T1000 (cell line): ENCODE measurements around the gene CD200R1.

Experiments
- DNase-seq: peaks from one replicate; lab custom pipeline; 2025; ENCODE audit warnings: mixed read lengths; lab: John Stamatoyannopoulos, UW

CD200R1 gene

GRCh38 chr3:112974894-112975293, at the start of gene CD200R1:
TSS of gene CD200R1 (minus strand) at chr3:112975103. CDS start at chr3:112974857, 246 bp downstream.
- DNase-seq, result no peak

GRCh38 chr3:113021471-113021870, 46.6 kb upstream of the CD200R1 start:
- no peak for DNase-seq

GRCh38 chr3:113019182-113020137, 44.6 kb upstream of the CD200R1 start:
- peak; percentile 74 for DNase-seq

GRCh38 chr3:113018536-113019181, 43.8 kb upstream of the CD200R1 start:
- no peak for DNase-seq

- DNase-seq, result no peak
Observed at GRCh38 chr3:113013593-113013992, 38.7 kb upstream of the CD200R1 start.

GRCh38 chr3:113008117-113008516, 33.2 kb upstream of the CD200R1 start:
- DNase-seq, result no peak

GRCh38 chr3:113006359-113007056, 31.6 kb upstream of the CD200R1 start:
- no peak for DNase-seq

- no peak for DNase-seq
Observed at GRCh38 chr3:113005611-113006010, 30.7 kb upstream of the CD200R1 start.

GRCh38 chr3:113002679-113003078, 27.8 kb upstream of the CD200R1 start:
- no peak for DNase-seq

GRCh38 chr3:113002037-113002436, 27.1 kb upstream of the CD200R1 start:
- no peak for DNase-seq

- DNase-seq, result no peak
Observed at GRCh38 chr3:113000691-113001090, 25.8 kb upstream of the CD200R1 start.

- no peak for DNase-seq
Observed at GRCh38 chr3:112995800-112996199, 20.9 kb upstream of the CD200R1 start.

- DNase-seq, result peak; percentile 57
Observed at GRCh38 chr3:112990672-112991602, 16.0 kb upstream of the CD200R1 start, which contains the start of gene GTPBP8. TSS of gene GTPBP8 (plus strand) at chr3:112990984. CDS start at chr3:112991000, 16 bp downstream.

- DNase-seq, result no peak
Observed at GRCh38 chr3:112987710-112988334, 12.9 kb upstream of the CD200R1 start.

GRCh38 chr3:112984485-112984884, 9.6 kb upstream of the CD200R1 start:
- no peak for DNase-seq

GRCh38 chr3:112982710-112983109, 7.8 kb upstream of the CD200R1 start:
- no peak for DNase-seq

- DNase-seq, result no peak
Observed at GRCh38 chr3:112980080-112980479, 5.2 kb upstream of the CD200R1 start.

GRCh38 chr3:112979244-112979832, 4.4 kb upstream of the CD200R1 start:
- DNase-seq, result no peak

- DNase-seq, result no peak
Observed at GRCh38 chr3:112976953-112977352, 2.0 kb upstream of the CD200R1 start.

GRCh38 chr3:112976001-112976400, 1.1 kb upstream of the CD200R1 start:
- no peak for DNase-seq

GRCh38 chr3:112974178-112974517, 755 bp downstream of the CD200R1 start:
- DNase-seq, result no peak
